Measurements from ENCODE around the gene PRR7. TPM values are rescaled to one million over a fixed set of nuclear protein-coding genes. Genes with fewer than 3 reads are reported as not detected.
A peak's percentile ranks its signal among the peaks of the same experiment; 100 is the strongest.

Gene PRR7
- total RNA-seq, 1 experiment from 2014 or later = 39.2 TPM

DNA sequence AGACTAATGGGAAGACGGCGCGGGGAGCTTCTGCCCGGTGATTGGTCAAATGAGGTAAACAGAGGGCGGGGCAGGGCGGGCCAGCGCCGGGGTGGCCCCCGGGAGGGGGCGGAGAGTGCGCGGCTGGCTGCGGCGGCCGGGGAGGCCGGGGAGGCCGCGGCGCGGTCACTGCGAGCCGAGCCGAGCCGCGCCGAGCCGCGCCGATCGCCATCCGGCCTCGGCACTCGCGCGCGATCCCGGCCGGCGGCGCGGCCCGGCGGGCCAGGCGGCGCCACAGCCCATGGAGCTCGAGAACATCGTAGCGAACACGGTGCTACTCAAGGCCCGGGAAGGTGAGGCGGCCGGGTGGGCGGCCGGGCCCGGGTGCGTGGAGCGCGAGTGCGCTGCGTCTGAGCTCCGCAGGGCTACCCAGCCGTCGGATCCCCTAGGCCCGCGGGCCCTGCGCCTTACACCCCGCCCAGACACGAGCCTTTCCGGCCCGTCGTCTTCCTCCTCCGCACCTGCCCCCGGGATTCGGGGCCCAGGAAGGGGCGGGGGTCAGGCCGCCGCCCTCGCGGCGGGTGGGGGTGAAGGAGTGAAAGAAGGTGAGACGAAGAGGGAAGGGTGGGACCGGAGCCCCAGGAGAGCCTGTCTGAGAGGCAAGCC is 19.9 kb upstream of the PRR7 start, which contains the start of gene GRK6:
Gene GRK6 (plus strand): TSS at position 111 of the 645 bp plus-strand sequence. CDS start 170 bp downstream, at position 281.
- ATAC-seq (peak; percentile 86), DNase-seq (ENCODE audit: low read depth, low spot score) (no peak)
- CTCF ChIA-PET = interaction anchor here (0.6 to 1.8 kb wide), 4 partner anchors 12 to 117 kb away, joined by 4 to 13 read pairs (median 5); no protein-coding TSS in a partner anchor
- intact Hi-C loops (cut with micrococcal nuclease; ENCODE audit: unreplicated experiment) (no loop called here), in situ Hi-C loops (cut with HindIII; ENCODE audit: low pct_unique_long_range_greater_than_20kb, low sequenced_read_pairs) (no loop called here)
- Histone ChIP-seq H3K4me3 (ENCODE audit: low read depth in 2 of 2, low read length in 2 of 2) (peak within 1 kb of the TSS; percentile 85), H3K4me1 (ENCODE audit: control insufficient read depth, insufficient read depth, low read length) (peaks cover 18% of the 10 kb centered on the region), H3K9me3 (ENCODE audit: control insufficient read depth, insufficient read depth, low read depth, low read length) (no peaks in the 10 kb centered on the region), H3K27ac (ENCODE audit: low read length) (peak within 1 kb of the TSS; percentile 97), H3K36me3 (ENCODE audit: control insufficient read depth, insufficient read depth, low read length) (peaks cover 2% of the 10 kb centered on the region; the same call in 1 of the 2 replicates), H3K27me3 (ENCODE audit: control insufficient read depth, insufficient read depth, low read length) (no peaks in the 10 kb centered on the region)
- no peak for TF ChIP-seq POLR2AphosphoS5 (IDR thresholded peaks at IDR 0.05; ENCODE audit: low read depth, low read length)
- TF ChIP-seq SIN3A (IDR thresholded peaks at IDR 0.05; ENCODE audit: borderline replicate concordance, insufficient read depth, low read depth, low read length) = 0 out of 2 replicates have a peak, but pooled peaks have one; percentile 79
- POLR2A ChIA-PET = interaction anchor here (0.6 to 1.6 kb wide), 5 partner anchors 11 to 56 kb away, joined by 4 to 11 read pairs (median 6); no protein-coding TSS in a partner anchor
- BruUV-seq (replicated peaks) = no TSS peak

GRCh38 chr5:177427211-177427822 is 19.3 kb upstream of the PRR7 start:
- no peaks in the 10 kb centered on the region for H3K9me3 ChIP-seq (ENCODE audit: control insufficient read depth, insufficient read depth, low read depth, low read length)
- POLR2A ChIA-PET = interaction anchor here (0.6 to 1.6 kb wide), 2 partner anchors 12 to 21 kb away, joined by 5 to 6 read pairs; no protein-coding TSS in a partner anchor
- DNase-seq (ENCODE audit: low read depth, low spot score) (no peak), ATAC-seq (no peak)
- in situ Hi-C loops (cut with HindIII; ENCODE audit: low pct_unique_long_range_greater_than_20kb, low sequenced_read_pairs) (no loop called here), intact Hi-C loops (cut with micrococcal nuclease; ENCODE audit: unreplicated experiment) (no loop called here)
- peak overlapping the region; percentile 85 for H3K4me3 ChIP-seq (ENCODE audit: low read depth in 2 of 2, low read length in 2 of 2)
- TSS peak; percentile 74 for BruUV-seq (replicated peaks)
- no peaks in the 10 kb centered on the region for H3K27me3 ChIP-seq (ENCODE audit: control insufficient read depth, insufficient read depth, low read length)
- CTCF ChIA-PET = interaction anchor here (0.6 to 0.8 kb wide), 2 partner anchors 24 to 119 kb away, joined by 3 to 4 read pairs; no protein-coding TSS in a partner anchor
- peak overlapping the region; percentile 87 for H3K27ac ChIP-seq (ENCODE audit: low read length)
- peaks cover 2% of the 10 kb centered on the region; the same call in 1 of the 2 replicates for H3K36me3 ChIP-seq (ENCODE audit: control insufficient read depth, insufficient read depth, low read length)
- TF ChIP-seq POLR2AphosphoS5 (IDR thresholded peaks at IDR 0.05; ENCODE audit: low read depth, low read length) (0 out of 2 replicates have a peak, but pooled peaks have one; percentile 30), CTCF (IDR thresholded peaks at IDR 0.05) (no peak), TCF7L2 (IDR thresholded peaks at IDR 0.05; ENCODE audit: low read depth, low read length) (no peak), SIN3A (IDR thresholded peaks at IDR 0.05; ENCODE audit: borderline replicate concordance, insufficient read depth, low read depth, low read length) (no peak)
- TF ChIP-seq, protein P1, sequence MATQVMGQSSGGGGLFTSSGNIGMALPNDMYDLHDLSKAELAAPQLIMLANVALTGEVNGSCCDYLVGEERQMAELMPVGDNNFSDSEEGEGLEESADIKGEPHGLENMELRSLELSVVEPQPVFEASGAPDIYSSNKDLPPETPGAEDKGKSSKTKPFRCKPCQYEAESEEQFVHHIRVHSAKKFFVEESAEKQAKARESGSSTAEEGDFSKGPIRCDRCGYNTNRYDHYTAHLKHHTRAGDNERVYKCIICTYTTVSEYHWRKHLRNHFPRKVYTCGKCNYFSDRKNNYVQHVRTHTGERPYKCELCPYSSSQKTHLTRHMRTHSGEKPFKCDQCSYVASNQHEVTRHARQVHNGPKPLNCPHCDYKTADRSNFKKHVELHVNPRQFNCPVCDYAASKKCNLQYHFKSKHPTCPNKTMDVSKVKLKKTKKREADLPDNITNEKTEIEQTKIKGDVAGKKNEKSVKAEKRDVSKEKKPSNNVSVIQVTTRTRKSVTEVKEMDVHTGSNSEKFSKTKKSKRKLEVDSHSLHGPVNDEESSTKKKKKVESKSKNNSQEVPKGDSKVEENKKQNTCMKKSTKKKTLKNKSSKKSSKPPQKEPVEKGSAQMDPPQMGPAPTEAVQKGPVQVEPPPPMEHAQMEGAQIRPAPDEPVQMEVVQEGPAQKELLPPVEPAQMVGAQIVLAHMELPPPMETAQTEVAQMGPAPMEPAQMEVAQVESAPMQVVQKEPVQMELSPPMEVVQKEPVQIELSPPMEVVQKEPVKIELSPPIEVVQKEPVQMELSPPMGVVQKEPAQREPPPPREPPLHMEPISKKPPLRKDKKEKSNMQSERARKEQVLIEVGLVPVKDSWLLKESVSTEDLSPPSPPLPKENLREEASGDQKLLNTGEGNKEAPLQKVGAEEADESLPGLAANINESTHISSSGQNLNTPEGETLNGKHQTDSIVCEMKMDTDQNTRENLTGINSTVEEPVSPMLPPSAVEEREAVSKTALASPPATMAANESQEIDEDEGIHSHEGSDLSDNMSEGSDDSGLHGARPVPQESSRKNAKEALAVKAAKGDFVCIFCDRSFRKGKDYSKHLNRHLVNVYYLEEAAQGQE (IDR thresholded peaks at IDR 0.05; ENCODE audit: insufficient read depth in 1 of 2, low read depth in 2 of 2, low read length in 1 of 2) = no peak
- H3K4me1 ChIP-seq (ENCODE audit: control insufficient read depth, insufficient read depth, low read length) = peaks cover 18% of the 10 kb centered on the region

Measured in Panc1 (cell line).